Mesodermal cell (in vitro differentiated cells): ENCODE data around the gene RNPEPL1.

ENCODE experiments used
- H3K27ac ChIP-seq: 2 replicates; pipeline ENCODE4 v1.7.0; 2013; ENCODE audit warnings: mild to moderate bottlenecking, low read depth, low read length, moderate library complexity; ENCODE audit not compliant: severe bottlenecking
- H3K36me3 ChIP-seq: 2 replicates; pipeline ENCODE4 v1.7.1; 2013; ENCODE audit warnings: mild to moderate bottlenecking, low read length, moderate library complexity; ENCODE audit not compliant: control insufficient read depth, insufficient read depth
- H3K4me1 ChIP-seq: one replicate; pipeline ENCODE4 v1.7.1; 2013; ENCODE audit warnings: mild to moderate bottlenecking, low read length; ENCODE audit not compliant: insufficient read depth, control insufficient read depth, poor library complexity, severe bottlenecking
- H3K4me3 ChIP-seq: 2 replicates; pipeline ENCODE4 v1.7.0; 2013; ENCODE audit warnings: low read length, control low read depth, mild to moderate bottlenecking; ENCODE audit not compliant: insufficient read depth, poor library complexity, severe bottlenecking; ENCODE audit errors: extremely low read depth
- H3K9me3 ChIP-seq: 2 replicates; pipeline ENCODE4 v1.7.1; 2013; ENCODE audit warnings: mild to moderate bottlenecking, low read length, moderate library complexity; ENCODE audit not compliant: control insufficient read depth
- WGBS, 2 experiments: methylation state at CpG; one replicate each; pipeline ENCODE4 v1.1.5; 2013; ENCODE audit warnings: missing lambda C conversion rate in 2 of 2; ENCODE audit not compliant: insufficient coverage in 2 of 2; 5-methylcytosine and 5-hydroxymethylcytosine counted together

Gene RNPEPL1

GRCh38 chr2:240524963-240525718 is 43.1 kb upstream of the RNPEPL1 start:
- peaks cover 39% of the 10 kb centered on the region for H3K36me3 ChIP-seq
- whole genome bisulfite sequencing, 2 experiments, result 88 to 93% methylated on average over 5 to 6 of the region's 8 CpGs
- no peaks in the 10 kb centered on the region for H3K4me1 ChIP-seq
- peaks cover 41% of the 10 kb centered on the region for H3K9me3 ChIP-seq
- no peak overlapping the region for H3K27ac ChIP-seq
- no peak overlapping the region for H3K4me3 ChIP-seq

- Histone ChIP-seq H3K27ac (no peak overlapping the region), H3K4me1 (no peaks in the 10 kb centered on the region), H3K4me3 (no peak overlapping the region), H3K9me3 (peaks cover 46% of the 10 kb centered on the region), H3K36me3 (peaks cover 39% of the 10 kb centered on the region)
- WGBS, 2 experiments, result 94 to 97% methylated on average over 6 of the region's 6 CpGs
These were observed 42.5 kb upstream of the RNPEPL1 start for GRCh38 chr2:240525802-240526201.

- Histone ChIP-seq H3K36me3 (peaks cover 39% of the 10 kb centered on the region), H3K9me3 (peaks cover 51% of the 10 kb centered on the region)
- WGBS, 2 experiments, result 51 to 100% methylated on average over 3 of the region's 4 CpGs
These were observed 41.8 kb upstream of the RNPEPL1 start for GRCh38 chr2:240526521-240526920.

GRCh38 chr2:240527153-240527750 is 41.0 kb upstream of the RNPEPL1 start:
- H3K36me3 ChIP-seq, result peaks cover 37% of the 10 kb centered on the region
- no peak overlapping the region for H3K27ac ChIP-seq
- H3K9me3 ChIP-seq, result peaks cover 53% of the 10 kb centered on the region
- no peaks in the 10 kb centered on the region for H3K4me1 ChIP-seq
- 81 to 85% methylated on average over 3 of the region's 3 CpGs for WGBS, 2 experiments
- H3K4me3 ChIP-seq, result no peak overlapping the region

More at GRCh38 chr2:240526521-240526920, 41.8 kb upstream of the RNPEPL1 start:
- Histone ChIP-seq H3K27ac (no peak overlapping the region), H3K4me1 (no peaks in the 10 kb centered on the region), H3K4me3 (no peak overlapping the region)

GRCh38 chr2:240528406-240529040 is 39.8 kb upstream of the RNPEPL1 start:
- H3K4me1 ChIP-seq, result no peaks in the 10 kb centered on the region
- no peak overlapping the region for H3K4me3 ChIP-seq
- peaks cover 27% of the 10 kb centered on the region for H3K36me3 ChIP-seq
- 92 to 96% methylated on average over 8 of the region's 13 CpGs for WGBS, 2 experiments
- H3K9me3 ChIP-seq, result peaks cover 58% of the 10 kb centered on the region
- H3K27ac ChIP-seq, result no peak overlapping the region

GRCh38 chr2:240529344-240529999 is 38.8 kb upstream of the RNPEPL1 start:
- H3K27ac ChIP-seq, result no peak overlapping the region
- no peak overlapping the region for H3K4me3 ChIP-seq
- WGBS, 2 experiments, result 97 to 98% methylated on average over 13 to 16 of the region's 16 CpGs
- peaks cover 19% of the 10 kb centered on the region for H3K36me3 ChIP-seq
- peaks cover 51% of the 10 kb centered on the region for H3K9me3 ChIP-seq
- no peaks in the 10 kb centered on the region for H3K4me1 ChIP-seq

GRCh38 chr2:240530181-240530580 is 38.1 kb upstream of the RNPEPL1 start:
- Histone ChIP-seq H3K9me3 (peaks cover 45% of the 10 kb centered on the region), H3K36me3 (peaks cover 16% of the 10 kb centered on the region), H3K4me3 (no peak overlapping the region), H3K4me1 (no peaks in the 10 kb centered on the region), H3K27ac (no peak overlapping the region)
- WGBS, 2 experiments, result 94% methylated on average over 5 to 6 of the region's 7 CpGs

- 96 to 100% methylated on average over 4 of the region's 5 CpGs for WGBS, 2 experiments
- H3K27ac ChIP-seq, result no peak overlapping the region
- H3K4me3 ChIP-seq, result no peak overlapping the region
- peaks cover 37% of the 10 kb centered on the region for H3K9me3 ChIP-seq
- no peaks in the 10 kb centered on the region for H3K4me1 ChIP-seq
- peaks cover 10% of the 10 kb centered on the region for H3K36me3 ChIP-seq
These were observed 37.2 kb upstream of the RNPEPL1 start for GRCh38 chr2:240531038-240531437.

- peaks cover 6% of the 10 kb centered on the region for H3K36me3 ChIP-seq
These were observed 36.1 kb upstream of the RNPEPL1 start for GRCh38 chr2:240532031-240532775.

More at GRCh38 chr2:240532031-240532775, 36.1 kb upstream of the RNPEPL1 start:
- H3K9me3 ChIP-seq, result peaks cover 27% of the 10 kb centered on the region
- no peaks in the 10 kb centered on the region for H3K4me1 ChIP-seq
- WGBS, 2 experiments, result no CpG with 5 or more reads among the region's 1 CpG
- H3K4me3 ChIP-seq, result no peak overlapping the region
- no peak overlapping the region for H3K27ac ChIP-seq
